ENCODE results near the gene SCN5A. TPM values are rescaled to one million over a fixed set of nuclear protein-coding genes. Genes with fewer than 3 reads are reported as not detected.

Gene SCN5A
- total RNA-seq, 1 experiment from 2014 or later: 13.6 TPM

DNA sequence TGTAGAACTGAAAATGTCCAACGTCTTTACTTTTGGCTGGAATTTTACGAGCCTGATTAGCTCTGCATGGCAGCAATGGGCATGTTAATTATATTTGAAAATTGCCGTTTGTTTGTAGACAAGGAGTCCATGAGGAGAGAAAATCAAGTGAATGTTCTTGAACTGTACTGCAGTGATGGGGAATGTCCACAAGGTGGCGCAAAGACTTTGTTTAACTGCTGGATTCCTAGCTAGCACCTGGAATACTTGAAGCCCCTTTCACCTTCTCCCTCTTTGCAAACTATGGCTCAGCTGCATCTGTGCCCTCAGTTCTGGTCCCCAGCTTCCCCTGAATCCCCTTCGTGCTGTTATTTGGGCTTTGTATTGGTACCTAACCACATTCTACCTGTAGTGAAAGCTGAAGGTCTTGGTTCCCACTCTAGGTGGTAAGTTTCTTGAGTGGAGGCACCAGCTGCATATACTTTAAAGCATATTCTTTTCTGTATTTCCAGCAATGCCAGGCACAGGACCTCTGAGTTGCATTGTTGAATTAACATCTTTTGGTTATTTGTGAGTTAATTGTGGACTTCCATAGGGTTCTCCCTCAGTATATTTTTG is 128.0 kb downstream of the SCN5A start:
- H3K4me1 Mint-ChIP-seq: peaks cover 36% of the 10 kb centered on the region
- CTCF ChIA-PET: interaction anchor here (0.5 to 6.1 kb wide), 49 partner anchors 9 to 547 kb away, joined by 3 to 198 read pairs (median 5); partner anchors contain the start of genes EXOG, PLCD1, SCN5A and XYLB
- DNase-seq (ENCODE audit: low spot score) (peak; percentile 83), ATAC-seq (peak; percentile 75)
- POLR2A ChIA-PET: interaction anchor here (0.8 kb wide), 1 partner anchor 119 kb away, joined by 3 read pairs; no protein-coding TSS in a partner anchor
- 0 out of 2 replicates have a peak, but pooled peaks cover 3% of the 10 kb centered on the region for H3K9me3 Mint-ChIP-seq
- no peaks in the 10 kb centered on the region for H3K27me3 Mint-ChIP-seq (ENCODE audit: low read depth)
- TF ChIP-seq TEAD1 (CRISPR knock-in tag; IDR thresholded peaks at IDR 0.05): no peak
- TF ChIP-seq, protein P1, sequence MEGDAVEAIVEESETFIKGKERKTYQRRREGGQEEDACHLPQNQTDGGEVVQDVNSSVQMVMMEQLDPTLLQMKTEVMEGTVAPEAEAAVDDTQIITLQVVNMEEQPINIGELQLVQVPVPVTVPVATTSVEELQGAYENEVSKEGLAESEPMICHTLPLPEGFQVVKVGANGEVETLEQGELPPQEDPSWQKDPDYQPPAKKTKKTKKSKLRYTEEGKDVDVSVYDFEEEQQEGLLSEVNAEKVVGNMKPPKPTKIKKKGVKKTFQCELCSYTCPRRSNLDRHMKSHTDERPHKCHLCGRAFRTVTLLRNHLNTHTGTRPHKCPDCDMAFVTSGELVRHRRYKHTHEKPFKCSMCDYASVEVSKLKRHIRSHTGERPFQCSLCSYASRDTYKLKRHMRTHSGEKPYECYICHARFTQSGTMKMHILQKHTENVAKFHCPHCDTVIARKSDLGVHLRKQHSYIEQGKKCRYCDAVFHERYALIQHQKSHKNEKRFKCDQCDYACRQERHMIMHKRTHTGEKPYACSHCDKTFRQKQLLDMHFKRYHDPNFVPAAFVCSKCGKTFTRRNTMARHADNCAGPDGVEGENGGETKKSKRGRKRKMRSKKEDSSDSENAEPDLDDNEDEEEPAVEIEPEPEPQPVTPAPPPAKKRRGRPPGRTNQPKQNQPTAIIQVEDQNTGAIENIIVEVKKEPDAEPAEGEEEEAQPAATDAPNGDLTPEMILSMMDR (IDR thresholded peaks at IDR 0.05): peak; percentile 89
- H3K4me3 Mint-ChIP-seq: no peak overlapping the region
- H3K27ac Mint-ChIP-seq: no peak overlapping the region; the same call in 1 of the 2 replicates
- peaks cover 40% of the 10 kb centered on the region for H3K36me3 Mint-ChIP-seq

DNA sequence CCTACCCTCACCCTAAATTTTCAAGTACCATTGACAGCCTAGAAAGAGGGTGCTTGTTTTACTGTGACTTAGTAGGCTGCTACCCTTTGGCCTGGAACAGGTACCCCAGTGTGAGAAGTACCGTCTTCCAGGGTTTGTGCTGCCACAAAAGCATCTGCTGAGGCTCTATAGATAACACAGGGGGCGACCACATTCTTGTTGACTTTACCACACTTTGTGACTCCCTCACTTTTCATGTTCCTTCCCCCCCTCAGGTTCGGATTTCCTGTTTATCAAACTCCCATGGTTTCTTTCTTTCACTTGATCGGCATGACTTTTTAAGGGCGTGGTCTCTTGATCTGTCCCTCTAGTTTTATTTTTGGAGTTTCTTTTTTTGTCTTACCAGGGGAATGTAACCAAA is 129.8 kb downstream of the SCN5A start:
- no peak for DNase-seq (ENCODE audit: low spot score)
- POLR2A ChIA-PET: no interaction called here

DNA sequence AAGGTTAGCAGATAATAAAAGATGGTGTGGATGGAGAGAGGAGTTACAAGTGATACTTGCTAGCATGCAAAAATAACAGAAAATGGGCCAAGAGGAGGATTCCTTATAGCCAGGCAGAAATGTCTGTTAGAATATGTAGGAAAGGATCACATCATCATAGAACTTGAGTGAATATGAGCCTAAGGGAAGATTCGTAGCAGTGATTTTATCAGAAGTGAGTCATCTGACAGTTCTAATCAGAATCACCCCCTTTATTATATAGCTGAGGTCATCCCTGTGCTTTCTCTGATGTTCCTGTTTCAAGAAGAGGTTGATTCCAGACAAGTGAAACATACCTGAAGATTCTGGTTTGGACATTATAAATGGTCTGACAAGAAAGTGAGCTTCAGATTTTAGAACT is 130.5 kb downstream of the SCN5A start:
- no peak for DNase-seq (ENCODE audit: low spot score)
- POLR2A ChIA-PET: no interaction called here
- peaks cover 28% of the 10 kb centered on the region for H3K36me3 Mint-ChIP-seq
- no peak overlapping the region for H3K4me3 Mint-ChIP-seq
- CTCF ChIA-PET: interaction anchor here (1.0 to 6.1 kb wide), 5 partner anchors 10 to 140 kb away, joined by 3 to 198 read pairs (median 5); partner anchors contain the start of gene EXOG
- ATAC-seq: no peak
- H3K27ac Mint-ChIP-seq: 0 out of 2 replicates have a peak overlapping the region, but pooled peaks have one; percentile 2
- H3K27me3 Mint-ChIP-seq (ENCODE audit: low read depth): no peaks in the 10 kb centered on the region
- H3K4me1 Mint-ChIP-seq: peaks cover 36% of the 10 kb centered on the region
- H3K9me3 Mint-ChIP-seq: 0 out of 2 replicates have a peak, but pooled peaks cover 4% of the 10 kb centered on the region
- TF ChIP-seq, protein P2, sequence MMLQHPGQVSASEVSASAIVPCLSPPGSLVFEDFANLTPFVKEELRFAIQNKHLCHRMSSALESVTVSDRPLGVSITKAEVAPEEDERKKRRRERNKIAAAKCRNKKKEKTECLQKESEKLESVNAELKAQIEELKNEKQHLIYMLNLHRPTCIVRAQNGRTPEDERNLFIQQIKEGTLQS (CRISPR knock-in tag; conservative IDR thresholded peaks at IDR 0.05): no peak
- no peak for TF ChIP-seq NR1H2 (CRISPR knock-in tag; IDR thresholded peaks at IDR 0.05)
- no peak for TF ChIP-seq ZNF317 (CRISPR knock-in tag; IDR thresholded peaks at IDR 0.05; ENCODE audit: borderline replicate concordance, low read depth)
- TF ChIP-seq, protein P3, sequence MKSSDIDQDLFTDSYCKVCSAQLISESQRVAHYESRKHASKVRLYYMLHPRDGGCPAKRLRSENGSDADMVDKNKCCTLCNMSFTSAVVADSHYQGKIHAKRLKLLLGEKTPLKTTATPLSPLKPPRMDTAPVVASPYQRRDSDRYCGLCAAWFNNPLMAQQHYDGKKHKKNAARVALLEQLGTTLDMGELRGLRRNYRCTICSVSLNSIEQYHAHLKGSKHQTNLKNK (CRISPR knock-in tag; IDR thresholded peaks at IDR 0.05): no peak
- TF ChIP-seq, protein P4, sequence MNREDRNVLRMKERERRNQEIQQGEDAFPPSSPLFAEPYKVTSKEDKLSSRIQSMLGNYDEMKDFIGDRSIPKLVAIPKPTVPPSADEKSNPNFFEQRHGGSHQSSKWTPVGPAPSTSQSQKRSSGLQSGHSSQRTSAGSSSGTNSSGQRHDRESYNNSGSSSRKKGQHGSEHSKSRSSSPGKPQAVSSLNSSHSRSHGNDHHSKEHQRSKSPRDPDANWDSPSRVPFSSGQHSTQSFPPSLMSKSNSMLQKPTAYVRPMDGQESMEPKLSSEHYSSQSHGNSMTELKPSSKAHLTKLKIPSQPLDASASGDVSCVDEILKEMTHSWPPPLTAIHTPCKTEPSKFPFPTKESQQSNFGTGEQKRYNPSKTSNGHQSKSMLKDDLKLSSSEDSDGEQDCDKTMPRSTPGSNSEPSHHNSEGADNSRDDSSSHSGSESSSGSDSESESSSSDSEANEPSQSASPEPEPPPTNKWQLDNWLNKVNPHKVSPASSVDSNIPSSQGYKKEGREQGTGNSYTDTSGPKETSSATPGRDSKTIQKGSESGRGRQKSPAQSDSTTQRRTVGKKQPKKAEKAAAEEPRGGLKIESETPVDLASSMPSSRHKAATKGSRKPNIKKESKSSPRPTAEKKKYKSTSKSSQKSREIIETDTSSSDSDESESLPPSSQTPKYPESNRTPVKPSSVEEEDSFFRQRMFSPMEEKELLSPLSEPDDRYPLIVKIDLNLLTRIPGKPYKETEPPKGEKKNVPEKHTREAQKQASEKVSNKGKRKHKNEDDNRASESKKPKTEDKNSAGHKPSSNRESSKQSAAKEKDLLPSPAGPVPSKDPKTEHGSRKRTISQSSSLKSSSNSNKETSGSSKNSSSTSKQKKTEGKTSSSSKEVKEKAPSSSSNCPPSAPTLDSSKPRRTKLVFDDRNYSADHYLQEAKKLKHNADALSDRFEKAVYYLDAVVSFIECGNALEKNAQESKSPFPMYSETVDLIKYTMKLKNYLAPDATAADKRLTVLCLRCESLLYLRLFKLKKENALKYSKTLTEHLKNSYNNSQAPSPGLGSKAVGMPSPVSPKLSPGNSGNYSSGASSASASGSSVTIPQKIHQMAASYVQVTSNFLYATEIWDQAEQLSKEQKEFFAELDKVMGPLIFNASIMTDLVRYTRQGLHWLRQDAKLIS (CRISPR knock-in tag; IDR thresholded peaks at IDR 0.05; ENCODE audit: borderline replicate concordance): no peak
- no peak for TF ChIP-seq NR2C2 (CRISPR knock-in tag; IDR thresholded peaks at IDR 0.05)
- no peak for TF ChIP-seq ZNF138 (CRISPR knock-in tag; conservative IDR thresholded peaks at IDR 0.05)
- no peak for TF ChIP-seq NFE2L1 (CRISPR knock-in tag; IDR thresholded peaks at IDR 0.05)
- no peak for TF ChIP-seq NR3C1 (CRISPR knock-in tag; conservative IDR thresholded peaks at IDR 0.05; ENCODE audit: low read depth)
- no peak for TF ChIP-seq CBFB (CRISPR knock-in tag; IDR thresholded peaks at IDR 0.05; ENCODE audit: low read depth)
- TF ChIP-seq SMAD3 (CRISPR knock-in tag; IDR thresholded peaks at IDR 0.05; ENCODE audit: borderline replicate concordance): no peak
- no peak for TF ChIP-seq RORB (CRISPR knock-in tag; IDR thresholded peaks at IDR 0.05)
- no peak for TF ChIP-seq ZNF396 (CRISPR knock-in tag; IDR thresholded peaks at IDR 0.05; ENCODE audit: borderline replicate concordance)

More for the DNA sequence above, 129.8 kb downstream of the SCN5A start:
- 0 out of 2 replicates have a peak, but pooled peaks cover 4% of the 10 kb centered on the region for H3K9me3 Mint-ChIP-seq
- H3K27me3 Mint-ChIP-seq (ENCODE audit: low read depth): no peaks in the 10 kb centered on the region
- H3K36me3 Mint-ChIP-seq: peaks cover 31% of the 10 kb centered on the region
- TF ChIP-seq TEAD1 (CRISPR knock-in tag; IDR thresholded peaks at IDR 0.05): peak; percentile 61; the same call in 1 of the 2 replicates
- no peak for TF ChIP-seq TP53 (CRISPR knock-in tag; IDR thresholded peaks at IDR 0.05)
- TF ChIP-seq ZBTB21 (CRISPR knock-in tag; IDR thresholded peaks at IDR 0.05; ENCODE audit: borderline replicate concordance): no peak
- TF ChIP-seq JAZF1 (CRISPR knock-in tag; IDR thresholded peaks at IDR 0.05): no peak
- no peak for TF ChIP-seq ATF1 (CRISPR knock-in tag; IDR thresholded peaks at IDR 0.05)
- no peak for TF ChIP-seq KAT7 (CRISPR knock-in tag; IDR thresholded peaks at IDR 0.05; ENCODE audit: borderline replicate concordance)
- TF ChIP-seq, protein P5, sequence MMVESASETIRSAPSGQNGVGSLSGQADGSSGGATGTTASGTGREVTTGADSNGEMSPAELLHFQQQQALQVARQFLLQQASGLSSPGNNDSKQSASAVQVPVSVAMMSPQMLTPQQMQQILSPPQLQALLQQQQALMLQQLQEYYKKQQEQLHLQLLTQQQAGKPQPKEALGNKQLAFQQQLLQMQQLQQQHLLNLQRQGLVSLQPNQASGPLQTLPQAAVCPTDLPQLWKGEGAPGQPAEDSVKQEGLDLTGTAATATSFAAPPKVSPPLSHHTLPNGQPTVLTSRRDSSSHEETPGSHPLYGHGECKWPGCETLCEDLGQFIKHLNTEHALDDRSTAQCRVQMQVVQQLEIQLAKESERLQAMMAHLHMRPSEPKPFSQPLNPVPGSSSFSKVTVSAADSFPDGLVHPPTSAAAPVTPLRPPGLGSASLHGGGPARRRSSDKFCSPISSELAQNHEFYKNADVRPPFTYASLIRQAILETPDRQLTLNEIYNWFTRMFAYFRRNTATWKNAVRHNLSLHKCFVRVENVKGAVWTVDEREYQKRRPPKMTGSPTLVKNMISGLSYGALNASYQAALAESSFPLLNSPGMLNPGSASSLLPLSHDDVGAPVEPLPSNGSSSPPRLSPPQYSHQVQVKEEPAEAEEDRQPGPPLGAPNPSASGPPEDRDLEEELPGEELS (CRISPR knock-in tag; IDR thresholded peaks at IDR 0.05): peak; percentile 77; the same call in 1 of the 2 replicates
- TF ChIP-seq NR2C2 (CRISPR knock-in tag; IDR thresholded peaks at IDR 0.05): no peak
- TF ChIP-seq FOXJ3 (CRISPR knock-in tag; IDR thresholded peaks at IDR 0.05; ENCODE audit: borderline replicate concordance): no peak
- no peak for TF ChIP-seq SP1 (CRISPR knock-in tag; conservative IDR thresholded peaks at IDR 0.05)
- TF ChIP-seq IRF2 (CRISPR knock-in tag; IDR thresholded peaks at IDR 0.05; ENCODE audit: borderline replicate concordance, low read depth): no peak
- TF ChIP-seq, protein P6, sequence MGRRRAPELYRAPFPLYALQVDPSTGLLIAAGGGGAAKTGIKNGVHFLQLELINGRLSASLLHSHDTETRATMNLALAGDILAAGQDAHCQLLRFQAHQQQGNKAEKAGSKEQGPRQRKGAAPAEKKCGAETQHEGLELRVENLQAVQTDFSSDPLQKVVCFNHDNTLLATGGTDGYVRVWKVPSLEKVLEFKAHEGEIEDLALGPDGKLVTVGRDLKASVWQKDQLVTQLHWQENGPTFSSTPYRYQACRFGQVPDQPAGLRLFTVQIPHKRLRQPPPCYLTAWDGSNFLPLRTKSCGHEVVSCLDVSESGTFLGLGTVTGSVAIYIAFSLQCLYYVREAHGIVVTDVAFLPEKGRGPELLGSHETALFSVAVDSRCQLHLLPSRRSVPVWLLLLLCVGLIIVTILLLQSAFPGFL (CRISPR knock-in tag; IDR thresholded peaks at IDR 0.05; ENCODE audit: borderline replicate concordance): no peak
- ATAC-seq: peak; percentile 92
- H3K4me3 Mint-ChIP-seq: no peak overlapping the region
- peak overlapping the region; percentile 24 for H3K27ac Mint-ChIP-seq
- H3K4me1 Mint-ChIP-seq: peaks cover 36% of the 10 kb centered on the region
- CTCF ChIA-PET: interaction anchor here (1.0 to 6.1 kb wide), 9 partner anchors 9 to 480 kb away, joined by 3 to 198 read pairs (median 7); partner anchors contain the start of gene EXOG

All from WTC11 (cell line).